GM12875 (cell line): ENCODE data around the gene GRAMD2A.

ENCODE experiments used
- H3K4me3 ChIP-seq: one replicate; pipeline ENCODE4 v1.5.1; 2011; ENCODE audit warnings: low read depth, low read length, control low read depth
- CTCF ChIP-seq: IDR thresholded peaks from 2 replicates; pipeline ENCODE4 v1.5.1; 2011; ENCODE audit warnings: low read depth, mild to moderate bottlenecking, control low read depth, inconsistent platforms, low read length, moderate library complexity, borderline replicate concordance; ENCODE audit not compliant: insufficient read depth

The GRAMD2A gene

DNA sequence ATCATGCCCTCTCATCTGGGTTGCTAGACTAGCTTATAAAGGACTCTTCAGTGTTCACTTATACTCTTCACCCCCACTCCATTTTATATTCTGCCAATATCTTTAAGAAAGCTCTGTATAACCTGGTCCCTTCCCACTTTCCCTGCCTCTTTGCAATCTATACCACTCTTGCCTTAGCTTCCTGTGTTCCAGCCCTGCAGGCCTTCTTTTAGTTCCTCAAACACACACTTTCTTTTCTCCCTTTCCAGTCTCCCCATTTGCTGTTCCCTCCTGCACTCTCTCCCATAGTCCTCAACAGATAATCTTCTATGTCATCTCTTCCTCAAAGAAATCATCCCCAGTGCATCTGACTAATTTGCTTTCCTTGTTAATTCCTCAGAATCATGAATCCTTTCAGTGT, 50.7 kb downstream of the GRAMD2A start:
- TF ChIP-seq CTCF, result no peak
- H3K4me3 ChIP-seq, result no peak overlapping the region

- H3K4me3 ChIP-seq, result no peak overlapping the region
- no peak for TF ChIP-seq CTCF
Observed at GRCh38 chr15:72146221-72146620, 51.4 kb downstream of the GRAMD2A start.

- TF ChIP-seq CTCF, result no peak
- no peak overlapping the region for H3K4me3 ChIP-seq
Observed at GRCh38 chr15:72141171-72142084, 56.2 kb downstream of the GRAMD2A start.

- no peak overlapping the region for H3K4me3 ChIP-seq
- no peak for TF ChIP-seq CTCF
Observed at GRCh38 chr15:72140088-72140487, 57.5 kb downstream of the GRAMD2A start.

DNA sequence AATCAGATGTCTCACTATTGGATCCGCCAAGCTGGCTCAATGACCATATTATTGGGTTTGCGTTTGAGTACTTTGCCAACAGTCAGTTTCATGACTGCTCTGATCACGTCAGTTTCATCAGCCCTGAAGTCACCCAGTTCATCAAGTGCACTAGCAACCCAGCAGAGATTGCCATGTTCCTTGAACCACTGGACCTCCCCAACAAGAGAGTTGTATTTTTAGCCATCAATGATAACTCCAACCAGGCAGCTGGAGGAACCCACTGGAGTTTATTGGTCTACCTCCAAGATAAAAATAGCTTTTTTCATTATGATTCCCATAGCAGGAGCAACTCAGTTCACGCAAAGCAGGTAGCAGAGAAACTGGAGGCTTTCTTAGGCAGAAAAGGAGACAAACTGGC, 57.9 kb downstream of the GRAMD2A start:
- no peak for TF ChIP-seq CTCF

GRCh38 chr15:72136170-72137051, 61.2 kb downstream of the GRAMD2A start:
- TF ChIP-seq CTCF, result no peak
- H3K4me3 ChIP-seq, result no peak overlapping the region

More for the DNA sequence above, 57.9 kb downstream of the GRAMD2A start:
- H3K4me3 ChIP-seq, result no peak overlapping the region

GRCh38 chr15:72135719-72136118, 61.9 kb downstream of the GRAMD2A start:
- TF ChIP-seq CTCF, result no peak
- no peak overlapping the region for H3K4me3 ChIP-seq
